ENCODE results near the gene C2CD4C. TPM values are rescaled to one million over a fixed set of nuclear protein-coding genes. Genes with fewer than 3 reads are reported as not detected.

The C2CD4C gene
- total and polyA plus RNA-seq, 2 donors (not counting 3 experiments of a cell fraction or from before 2014, with no cell fraction given), result 0.25 to 0.38 TPM

DNA sequence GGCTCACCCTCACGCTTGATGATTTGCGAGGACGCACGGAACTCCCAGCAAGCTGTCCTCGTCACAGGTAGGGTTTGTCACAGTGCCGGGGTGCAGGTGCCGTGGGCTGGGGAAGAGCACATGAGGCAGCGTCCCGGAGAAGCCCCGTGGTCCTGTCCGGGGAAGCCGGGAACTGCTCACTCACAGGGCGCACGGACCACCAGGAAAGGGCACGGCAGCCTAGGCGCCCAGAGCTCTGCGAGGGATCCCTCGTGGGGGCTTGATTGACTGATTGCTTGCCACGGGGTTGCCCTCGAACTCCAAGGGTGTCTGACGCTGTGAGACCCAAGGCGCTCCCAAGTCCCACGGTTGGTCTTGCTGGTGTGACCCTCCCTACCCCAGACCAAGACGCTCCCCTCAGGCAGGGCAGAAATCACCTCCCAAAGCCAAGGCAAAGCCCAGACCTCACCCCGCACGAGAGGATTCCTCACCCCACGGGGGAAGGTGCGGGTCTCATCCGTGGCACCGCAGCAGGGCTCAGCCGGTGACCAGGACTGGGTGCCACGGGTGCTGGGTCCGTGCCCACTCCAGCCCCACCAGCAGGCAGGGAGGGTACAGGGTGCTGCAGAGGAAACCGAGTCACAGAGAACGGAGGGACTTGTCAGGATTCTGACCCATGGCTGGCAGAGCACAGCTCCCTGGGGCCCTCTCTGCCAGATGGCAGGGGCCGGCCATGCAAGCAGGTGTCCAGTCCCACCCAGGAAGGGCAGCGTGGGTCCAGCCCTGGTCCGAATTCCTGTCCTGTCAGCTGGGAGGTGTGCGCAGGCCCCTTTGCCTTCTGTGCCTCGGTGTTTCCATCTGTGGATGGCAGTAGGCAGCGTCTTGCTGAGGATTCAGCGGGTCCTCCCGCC lies 7.7 kb downstream of the C2CD4C start:
- Histone ChIP-seq H3K4me3 (replicated peaks in 1 of 3; ENCODE audit: insufficient read depth in 1 of 3, low read depth in 1 of 3, low read length in 3 of 3) (no peak overlapping the region), H3K36me3 (ENCODE audit: control insufficient read depth in 2 of 2, extremely low read depth in 1 of 2, insufficient read depth in 2 of 2, low read length in 2 of 2) (no peaks in the 10 kb centered on the region), H3K27me3 (ENCODE audit: control insufficient read depth in 2 of 2, insufficient read depth in 2 of 2, low read length in 2 of 2) (no peaks in the 10 kb centered on the region), H2AFZ (ENCODE audit: low read depth, low read length) (no peak overlapping the region), H3K79me2 (ENCODE audit: control insufficient read depth, insufficient read depth, low read length) (no peaks in the 10 kb centered on the region), H3K4me2 (ENCODE audit: insufficient read depth, low read length) (no peak overlapping the region), H3K9ac (replicated peaks; ENCODE audit: extremely low read depth, insufficient read depth, low read length) (no peak overlapping the region), H3K4me1 (ENCODE audit: control insufficient read depth, extremely low read depth, insufficient read depth, low read length) (no peaks in the 10 kb centered on the region), H4K20me1 (replicated peaks; ENCODE audit: control insufficient read depth, extremely low read depth, insufficient read depth, low read length) (no peaks in the 10 kb centered on the region), H3K9me1 (replicated peaks; ENCODE audit: control insufficient read depth, extremely low read depth, insufficient read depth, low read length) (no peaks in the 10 kb centered on the region), H3K27ac (ENCODE audit: insufficient read depth, low read depth, low read length) (no peak overlapping the region), H3K9me3 (replicated peaks; ENCODE audit: control insufficient read depth, insufficient read depth, low read length) (no peaks in the 10 kb centered on the region)
- no peak for TF ChIP-seq JUN (IDR thresholded peaks at IDR 0.05; ENCODE audit: borderline replicate concordance, insufficient read depth, insufficient read length, low read depth)
- TF ChIP-seq MYC (IDR thresholded peaks at IDR 0.05; ENCODE audit: low read depth, low read length), result no peak
- TF ChIP-seq, protein P1, sequence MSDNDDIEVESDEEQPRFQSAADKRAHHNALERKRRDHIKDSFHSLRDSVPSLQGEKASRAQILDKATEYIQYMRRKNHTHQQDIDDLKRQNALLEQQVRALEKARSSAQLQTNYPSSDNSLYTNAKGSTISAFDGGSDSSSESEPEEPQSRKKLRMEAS (IDR thresholded peaks at IDR 0.05; ENCODE audit: insufficient read depth, insufficient read length), result no peak
- TF ChIP-seq FOS (IDR thresholded peaks at IDR 0.05; ENCODE audit: borderline replicate concordance, insufficient read depth, low read length), result no peak
- TF ChIP-seq POLR2AphosphoS5 (IDR thresholded peaks at IDR 0.05; ENCODE audit: insufficient read depth, low read depth, low read length), result no peak
- TF ChIP-seq, protein P2, sequence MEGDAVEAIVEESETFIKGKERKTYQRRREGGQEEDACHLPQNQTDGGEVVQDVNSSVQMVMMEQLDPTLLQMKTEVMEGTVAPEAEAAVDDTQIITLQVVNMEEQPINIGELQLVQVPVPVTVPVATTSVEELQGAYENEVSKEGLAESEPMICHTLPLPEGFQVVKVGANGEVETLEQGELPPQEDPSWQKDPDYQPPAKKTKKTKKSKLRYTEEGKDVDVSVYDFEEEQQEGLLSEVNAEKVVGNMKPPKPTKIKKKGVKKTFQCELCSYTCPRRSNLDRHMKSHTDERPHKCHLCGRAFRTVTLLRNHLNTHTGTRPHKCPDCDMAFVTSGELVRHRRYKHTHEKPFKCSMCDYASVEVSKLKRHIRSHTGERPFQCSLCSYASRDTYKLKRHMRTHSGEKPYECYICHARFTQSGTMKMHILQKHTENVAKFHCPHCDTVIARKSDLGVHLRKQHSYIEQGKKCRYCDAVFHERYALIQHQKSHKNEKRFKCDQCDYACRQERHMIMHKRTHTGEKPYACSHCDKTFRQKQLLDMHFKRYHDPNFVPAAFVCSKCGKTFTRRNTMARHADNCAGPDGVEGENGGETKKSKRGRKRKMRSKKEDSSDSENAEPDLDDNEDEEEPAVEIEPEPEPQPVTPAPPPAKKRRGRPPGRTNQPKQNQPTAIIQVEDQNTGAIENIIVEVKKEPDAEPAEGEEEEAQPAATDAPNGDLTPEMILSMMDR (IDR thresholded peaks at IDR 0.05; ENCODE audit: extremely low read depth in 1 of 2, insufficient read depth in 1 of 2, low read depth in 1 of 2, low read length in 2 of 2), result no peak
- no peak for TF ChIP-seq GATA2 (IDR thresholded peaks at IDR 0.05; ENCODE audit: insufficient read depth, insufficient read length, low read depth, low read length)
- TF ChIP-seq EZH2 (IDR thresholded peaks at IDR 0.05; ENCODE audit: borderline replicate concordance, low read depth, low read length, severe bottlenecking), result no peak
- TF ChIP-seq POLR2A (IDR thresholded peaks at IDR 0.05; ENCODE audit: low read depth, low read length), result no peak
- ChIA-PET CTCF (no interaction called here), POLR2A (no interaction called here)
- BruUV-seq (replicated peaks), result no TSS peak
- DNase-seq (ENCODE audit: low read depth, low spot score), result no peak
- no peak for FAIRE-seq
- intact Hi-C loops (cut with micrococcal nuclease), result no loop called here
- dilution Hi-C loops (cut with MboI; ENCODE audit: extremely low pct_ligation_motif_present, low sequenced_read_pairs), result no loop called here

Measured in endothelial cell of umbilical vein (primary cell).